Fibroblast of lung (primary cell): ENCODE results near the gene ZNF391.
"Not testable (repeated sequence)": the region's sequence is repeated elsewhere in the genome, so short reads cannot be mapped to it uniquely, and the experiment has no call there.

Experiments used
- EZH2 ChIP-seq: IDR thresholded peaks from 2 replicates; pipeline ENCODE4 v1.5.1; 2012; ENCODE audit warnings: low read length, control low read depth, mild to moderate bottlenecking; ENCODE audit errors: missing control alignments
- TF ChIP-seq, protein P1 (sequence below), 2 donors: IDR thresholded peaks in 1 of 2; conservative IDR thresholded peaks in 1 of 2; 1 replicate in 1 of 2; 2 replicates in 1 of 2; pipeline ENCODE4 v1.5.1; 2011 to 2012; ENCODE audit warnings: low read length in 2 of 2, control low read depth in 1 of 2, inconsistent platforms in 1 of 2, low read depth in 1 of 2, mild to moderate bottlenecking in 1 of 2

DNA sequence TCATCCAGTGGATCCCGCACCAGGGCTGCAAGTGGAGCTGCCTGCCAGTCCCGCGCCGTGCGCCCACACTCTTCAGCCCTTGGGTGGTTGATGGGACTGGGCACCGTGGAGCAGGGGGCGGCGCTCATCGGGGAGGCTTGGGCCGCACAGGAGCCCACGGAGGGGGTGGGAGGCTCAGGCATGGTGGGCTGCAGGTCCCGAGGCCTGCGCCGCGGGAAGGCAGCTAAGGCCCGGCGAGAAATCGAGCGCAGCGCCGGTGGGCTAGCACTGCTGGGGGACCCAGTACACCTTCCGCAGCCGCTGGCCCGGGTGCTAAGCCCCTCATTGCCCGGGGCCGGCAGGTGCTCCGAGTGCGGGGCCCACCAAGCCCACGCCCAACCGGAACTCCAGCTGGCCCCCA is 7.6 kb upstream of the ZNF391 start:
- TF ChIP-seq, protein P1, sequence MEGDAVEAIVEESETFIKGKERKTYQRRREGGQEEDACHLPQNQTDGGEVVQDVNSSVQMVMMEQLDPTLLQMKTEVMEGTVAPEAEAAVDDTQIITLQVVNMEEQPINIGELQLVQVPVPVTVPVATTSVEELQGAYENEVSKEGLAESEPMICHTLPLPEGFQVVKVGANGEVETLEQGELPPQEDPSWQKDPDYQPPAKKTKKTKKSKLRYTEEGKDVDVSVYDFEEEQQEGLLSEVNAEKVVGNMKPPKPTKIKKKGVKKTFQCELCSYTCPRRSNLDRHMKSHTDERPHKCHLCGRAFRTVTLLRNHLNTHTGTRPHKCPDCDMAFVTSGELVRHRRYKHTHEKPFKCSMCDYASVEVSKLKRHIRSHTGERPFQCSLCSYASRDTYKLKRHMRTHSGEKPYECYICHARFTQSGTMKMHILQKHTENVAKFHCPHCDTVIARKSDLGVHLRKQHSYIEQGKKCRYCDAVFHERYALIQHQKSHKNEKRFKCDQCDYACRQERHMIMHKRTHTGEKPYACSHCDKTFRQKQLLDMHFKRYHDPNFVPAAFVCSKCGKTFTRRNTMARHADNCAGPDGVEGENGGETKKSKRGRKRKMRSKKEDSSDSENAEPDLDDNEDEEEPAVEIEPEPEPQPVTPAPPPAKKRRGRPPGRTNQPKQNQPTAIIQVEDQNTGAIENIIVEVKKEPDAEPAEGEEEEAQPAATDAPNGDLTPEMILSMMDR (conservative IDR thresholded peaks at IDR 0.05 in 1 of 2, IDR thresholded peaks at IDR 0.05 in 1 of 2; ENCODE audit: low read depth in 1 of 2, low read length in 2 of 2) = not testable (repeated sequence)
- TF ChIP-seq EZH2 = not testable (repeated sequence)
